ENCODE data around the gene ATG14. TPM values are rescaled to one million over a fixed set of nuclear protein-coding genes. Genes with fewer than 3 reads are reported as not detected.
"Not testable (repeated sequence)": the region's sequence is repeated elsewhere in the genome, so short reads cannot be mapped to it uniquely, and the experiment has no call there.

The ATG14 gene
- polyA plus RNA-seq, 3 donors, result 3.4 to 6.7 (median 4.8) TPM

DNA sequence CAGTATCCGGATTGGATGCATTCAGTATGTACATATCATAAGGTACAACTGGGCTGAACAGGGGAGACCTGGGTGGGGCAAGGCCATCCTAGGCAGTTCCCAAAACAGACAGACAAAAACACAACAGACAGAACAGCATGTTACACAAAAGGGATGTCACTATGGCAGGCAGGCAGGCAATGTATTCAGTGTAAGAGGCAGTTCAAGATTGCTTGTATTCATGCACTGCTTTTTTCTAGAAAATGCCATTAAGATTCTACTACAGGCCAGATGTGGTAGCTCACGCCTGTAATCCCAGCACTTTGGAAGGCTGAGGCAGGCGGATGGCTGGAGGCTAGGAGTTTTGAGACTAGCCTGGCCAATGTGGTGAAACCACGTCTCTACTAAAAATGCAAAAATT lies 25.3 kb upstream of the ATG14 start:
- WGBS, 3 donors, result 78 to 85% (median 84%) methylated on average over 4 of the region's 4 CpGs
- H3K27ac ChIP-seq (ENCODE audit: low read depth, low read length), result no peak overlapping the region

DNA sequence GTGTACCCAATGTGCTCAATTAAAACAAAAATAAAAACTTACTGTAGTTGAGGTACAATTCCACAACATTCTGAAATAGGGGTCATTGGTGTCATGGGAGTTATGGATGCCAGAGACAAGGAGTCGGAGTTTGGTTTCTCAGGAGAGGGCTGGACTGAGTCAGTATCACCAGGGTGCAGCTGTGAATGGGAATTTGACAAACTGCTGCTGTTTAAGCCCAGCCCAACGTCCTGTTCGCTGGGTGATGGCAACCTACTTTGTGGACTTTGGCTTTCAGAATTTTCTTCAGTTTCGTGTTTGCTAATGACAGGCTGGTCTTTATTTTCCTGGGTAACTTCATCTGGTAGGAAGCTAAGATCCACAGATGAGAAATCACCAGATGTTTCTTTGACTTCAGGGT lies 24.9 kb upstream of the ATG14 start:
- WGBS, 3 donors, result 46 to 65% (median 55%) methylated on average over 4 of the region's 4 CpGs
- no peak overlapping the region for H3K27ac ChIP-seq (ENCODE audit: low read depth, low read length)

DNA sequence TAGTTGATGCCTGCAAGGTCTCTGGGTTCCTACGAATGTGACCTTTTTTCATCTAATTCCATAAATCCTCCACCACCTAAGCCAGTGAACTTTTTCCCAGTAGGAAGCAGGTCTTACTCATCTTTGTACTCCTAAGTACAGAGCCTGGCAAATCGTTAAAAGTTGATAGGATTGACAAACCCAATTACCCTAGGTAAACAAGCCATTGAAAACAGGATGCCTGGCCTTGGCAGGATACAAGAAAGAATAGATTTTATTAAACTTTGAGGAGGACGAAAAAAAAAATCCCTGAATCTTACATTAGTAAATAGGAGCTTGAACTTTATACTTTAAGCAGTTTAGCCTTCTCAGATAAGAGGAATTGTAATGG lies 23.2 kb upstream of the ATG14 start:
- WGBS, 3 donors, result 18 to 48% (median 46%) methylated on average over 3 of the region's 3 CpGs
- H3K27ac ChIP-seq (ENCODE audit: low read depth, low read length), result no peak overlapping the region

DNA sequence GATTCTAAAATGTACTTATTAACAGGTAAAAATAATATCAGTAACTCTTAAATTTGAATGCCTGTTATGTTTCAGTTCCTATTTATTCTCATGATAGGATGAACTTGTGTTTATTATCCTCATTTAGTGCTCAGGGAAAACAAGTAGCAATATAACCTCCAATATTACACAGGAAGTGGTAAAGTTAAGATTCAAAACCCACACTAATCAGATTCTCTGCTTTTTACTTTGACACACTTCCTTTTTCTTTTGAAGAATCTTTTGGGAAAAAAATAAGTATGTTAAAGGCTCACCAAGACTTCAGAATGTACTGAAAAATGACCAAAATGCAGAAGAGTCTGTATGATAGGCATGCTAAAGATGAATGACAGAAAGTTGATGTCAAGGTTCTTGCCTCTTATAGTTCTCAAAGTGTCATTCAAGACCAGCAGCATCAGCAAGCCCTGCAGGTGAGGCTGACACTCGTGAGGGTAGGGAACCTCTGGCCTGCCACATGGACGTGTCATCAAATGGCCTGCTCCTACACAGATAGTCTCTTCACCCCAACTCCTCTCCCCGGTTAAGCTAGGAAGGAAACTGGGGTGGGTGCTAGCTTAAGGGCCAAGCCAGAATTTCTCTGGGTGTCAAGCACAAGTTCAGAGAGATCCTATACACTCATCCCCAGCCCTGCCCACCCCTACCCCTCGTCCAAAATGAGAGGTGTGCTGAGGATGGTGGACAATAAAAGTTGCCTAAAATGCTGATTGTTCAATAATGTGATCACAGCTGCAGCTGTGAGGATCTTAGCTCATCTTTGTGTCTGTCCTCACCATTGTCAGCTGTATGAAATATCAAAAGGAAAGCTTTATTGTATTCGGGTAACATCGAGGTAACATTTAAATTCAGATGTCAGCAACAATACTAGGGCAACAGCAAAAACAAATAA lies 22.5 kb upstream of the ATG14 start:
- 51 to 66% (median 53%) methylated on average over 6 of the region's 6 CpGs for WGBS, 3 donors
- H3K27ac ChIP-seq (ENCODE audit: low read depth, low read length), result no peak overlapping the region

DNA sequence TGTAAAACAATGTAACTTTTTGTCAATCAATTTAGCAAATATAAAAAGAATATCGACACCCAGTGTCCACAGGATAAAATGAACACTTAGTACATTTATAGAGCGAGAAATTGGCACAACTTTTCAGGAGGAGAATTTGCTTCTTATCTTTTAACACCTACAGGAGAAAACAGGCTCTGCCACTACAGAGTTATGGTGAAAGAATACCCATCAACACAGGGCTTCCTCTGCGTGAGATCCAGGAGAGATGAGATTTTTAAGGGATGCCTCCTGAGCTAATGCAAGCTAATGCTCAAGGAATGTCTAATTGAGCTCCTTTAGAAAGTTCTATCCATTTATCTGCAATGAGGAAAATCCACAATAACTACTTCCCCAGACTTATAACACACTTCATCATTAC lies 21.0 kb upstream of the ATG14 start:
- 83 to 84% (median 83%) methylated on average over 3 of the region's 3 CpGs for WGBS, 3 donors

DNA sequence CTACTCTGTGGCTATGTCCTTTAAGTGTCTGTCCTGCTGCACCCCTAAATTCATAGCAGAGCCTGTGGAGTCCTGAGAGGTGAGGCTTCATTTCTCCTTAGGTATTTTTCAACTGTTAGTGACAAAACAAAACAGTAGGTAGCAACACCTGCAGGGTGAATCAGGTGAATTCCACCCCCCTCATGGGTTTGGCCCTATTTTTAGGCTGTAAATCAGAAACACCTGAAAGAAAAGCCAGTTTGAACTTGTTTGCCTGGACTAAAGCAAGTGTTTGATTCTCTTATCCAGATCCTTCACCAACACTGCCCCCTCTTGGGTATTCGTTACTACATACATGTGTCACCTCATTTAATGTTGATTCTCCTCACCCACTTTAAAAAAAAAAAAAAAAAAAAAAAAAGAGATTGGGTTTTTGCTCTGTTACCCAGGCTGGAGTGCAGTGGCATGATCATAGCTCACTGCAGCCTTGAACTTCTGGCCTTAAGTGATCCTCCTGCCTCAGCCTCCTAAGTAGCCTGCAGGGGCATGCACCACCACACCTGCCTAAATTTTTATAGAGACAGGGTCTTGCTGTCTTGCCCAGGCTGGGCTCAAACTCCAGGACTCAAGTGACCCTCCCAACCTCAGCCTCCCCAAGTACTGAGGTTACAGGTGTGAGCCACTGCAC lies 18.5 kb upstream of the ATG14 start:
- 0 to 11% (median 7%) methylated on average over 1 of the region's 1 CpG for WGBS, 3 donors
- no peak overlapping the region for H3K27ac ChIP-seq (ENCODE audit: low read depth, low read length)

More for the DNA sequence above, 21.0 kb upstream of the ATG14 start:
- no peak overlapping the region for H3K27ac ChIP-seq (ENCODE audit: low read depth, low read length)

DNA sequence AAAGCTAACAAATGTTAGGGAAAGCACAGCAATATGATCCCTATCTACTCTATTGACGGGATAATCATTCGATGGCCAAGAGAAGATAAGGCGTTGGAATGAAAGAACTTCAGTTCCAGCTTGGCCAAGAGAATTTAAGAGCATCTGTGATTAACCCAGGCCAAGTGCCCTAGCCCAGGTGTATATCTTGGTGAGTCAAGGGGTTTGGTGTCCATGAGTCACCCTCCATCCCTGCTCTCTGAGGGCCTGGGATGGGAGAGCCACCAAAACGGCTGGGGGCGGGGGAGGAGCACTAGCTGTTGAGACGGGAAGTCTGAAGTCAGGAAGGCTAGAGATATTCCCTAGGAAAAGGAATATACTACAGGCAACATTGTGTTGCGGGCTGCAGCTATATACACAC lies 15.8 kb upstream of the ATG14 start:
- 52 to 88% (median 82%) methylated on average over 7 of the region's 7 CpGs for WGBS, 3 donors
- no peak overlapping the region for H3K27ac ChIP-seq (ENCODE audit: low read depth, low read length)

DNA sequence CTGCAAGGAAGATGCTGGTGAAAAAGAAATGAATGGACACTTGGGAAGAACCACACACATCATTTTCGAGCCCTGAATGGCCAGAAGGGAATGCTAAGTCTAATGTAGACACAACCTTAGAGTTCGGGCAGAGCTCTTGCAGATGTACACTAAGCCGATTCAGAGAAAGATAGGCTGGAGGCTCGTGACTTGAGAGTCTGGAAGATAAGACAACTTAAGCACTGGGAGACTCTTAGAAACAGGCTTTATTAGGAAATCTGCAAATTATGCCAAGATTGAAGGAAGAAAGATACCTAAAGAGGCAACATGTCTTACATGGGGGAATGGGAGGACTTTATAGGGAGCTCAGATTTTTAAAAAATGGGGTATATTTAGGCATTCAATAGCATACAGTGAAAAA lies 15.3 kb upstream of the ATG14 start:
- 74 to 80% (median 76%) methylated on average over 4 of the region's 4 CpGs for WGBS, 3 donors
- H3K27ac ChIP-seq (ENCODE audit: low read depth, low read length), result no peak overlapping the region

DNA sequence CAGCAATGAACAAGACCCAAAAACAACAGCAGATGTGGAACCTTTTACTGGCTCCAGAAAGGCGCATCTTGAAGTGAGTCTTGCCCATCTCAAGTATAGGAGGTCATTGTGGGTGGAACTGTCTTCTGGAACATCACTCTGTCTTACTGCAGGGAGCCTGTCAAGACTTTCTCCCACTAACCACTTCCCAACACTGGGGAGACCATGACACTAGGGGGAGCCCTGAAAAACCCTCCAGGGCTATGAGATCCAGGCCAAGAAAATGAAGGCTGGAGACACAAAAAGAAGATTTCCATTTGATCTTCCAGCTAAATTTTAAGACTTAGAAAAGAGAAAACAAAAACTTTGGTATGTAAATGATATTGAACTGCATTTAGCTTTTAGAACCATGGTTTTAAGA lies 13.5 kb upstream of the ATG14 start:
- WGBS, 3 donors, result 77 to 92% (median 91%) methylated on average over 1 of the region's 1 CpG
- no peak overlapping the region for H3K27ac ChIP-seq (ENCODE audit: low read depth, low read length)

DNA sequence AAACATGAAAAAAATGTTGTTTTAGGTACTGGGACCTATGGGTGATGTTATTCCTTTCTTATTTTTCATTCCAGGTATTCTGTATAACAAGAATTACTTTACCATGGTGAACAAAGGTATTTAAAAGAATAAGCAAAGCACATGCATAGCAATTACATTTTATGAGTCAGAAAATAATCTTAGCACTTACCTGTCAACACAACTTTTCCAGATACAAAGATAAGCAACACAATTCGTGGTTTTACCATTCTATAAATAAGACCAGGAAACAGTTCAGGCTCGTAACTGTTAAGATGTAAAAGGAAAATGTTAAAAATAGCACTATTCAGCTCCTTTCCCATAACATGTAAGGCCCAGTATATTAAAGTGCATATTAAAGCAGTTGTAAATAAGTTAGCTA lies 12.3 kb upstream of the ATG14 start:
- no peak overlapping the region for H3K27ac ChIP-seq (ENCODE audit: low read depth, low read length)
- 27 to 40% (median 28%) methylated on average over 2 of the region's 2 CpGs for WGBS, 3 donors

DNA sequence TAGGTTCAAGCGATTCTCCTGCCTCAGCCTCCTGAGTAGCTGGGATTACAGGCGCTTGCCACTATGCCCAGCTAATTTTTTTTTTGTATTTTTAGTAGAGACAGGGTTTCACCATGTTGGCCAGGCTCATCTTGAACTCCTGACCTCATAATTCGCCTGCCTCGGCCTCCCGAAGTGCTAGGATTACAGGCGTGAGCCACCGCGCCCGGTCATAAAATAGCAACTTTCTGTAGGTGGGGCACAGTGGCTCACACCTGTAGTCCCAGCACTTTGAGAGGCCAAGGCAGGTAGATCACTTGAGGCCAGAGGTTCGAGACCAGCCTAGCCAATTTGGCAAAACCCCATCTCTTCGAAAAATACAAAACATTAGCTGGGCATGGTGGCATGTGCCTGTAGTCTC lies 10.7 kb upstream of the ATG14 start:
- 85 to 94% (median 91%) methylated on average over 11 of the region's 11 CpGs for WGBS, 3 donors

DNA sequence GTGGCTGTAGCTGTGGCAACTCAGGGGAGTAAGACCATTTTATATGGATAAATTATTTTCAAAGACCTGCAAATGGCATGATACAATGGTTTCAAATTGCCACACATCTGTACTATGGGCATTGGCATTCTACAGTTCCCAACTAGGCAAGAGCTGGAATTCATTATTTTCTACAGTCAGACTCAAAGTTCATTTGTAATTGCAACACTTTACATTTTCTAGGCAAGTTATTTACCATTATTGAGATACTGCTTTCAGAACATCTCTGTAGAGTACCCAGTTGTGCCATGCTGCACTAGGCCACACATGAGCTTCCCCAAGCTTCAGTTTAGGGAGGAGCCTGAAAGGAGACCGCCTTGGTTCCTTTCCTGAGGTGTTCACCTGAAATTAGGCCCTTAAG lies 8.0 kb upstream of the ATG14 start:
- H3K27ac ChIP-seq (ENCODE audit: low read depth, low read length), result no peak overlapping the region
- WGBS, 3 donors, result 90 to 96% (median 92%) methylated on average over 1 of the region's 1 CpG

More for the DNA sequence above, 10.7 kb upstream of the ATG14 start:
- H3K27ac ChIP-seq (ENCODE audit: low read depth, low read length), result not testable (repeated sequence)

DNA sequence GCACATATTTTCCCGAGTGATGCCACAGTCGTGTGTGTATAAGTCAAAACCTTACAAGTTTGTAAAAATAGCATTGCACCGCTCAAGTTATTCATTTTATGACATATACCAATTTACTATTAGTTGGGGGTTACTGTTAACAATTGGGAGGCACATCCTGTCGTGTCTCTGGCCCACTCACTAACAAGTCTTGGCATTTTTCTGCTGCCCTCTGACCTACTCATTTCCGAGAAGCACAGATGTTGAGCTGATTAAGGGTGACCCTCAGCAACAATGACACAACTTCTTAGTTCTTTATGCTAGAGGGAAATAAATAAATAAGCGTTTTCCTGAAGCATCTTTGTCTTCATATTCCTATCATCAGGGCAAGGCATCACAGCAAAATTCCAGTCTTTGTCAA lies 6.8 kb upstream of the ATG14 start:
- 49 to 50% (median 50%) methylated on average over 6 of the region's 6 CpGs for WGBS, 3 donors
- no peak overlapping the region for H3K27ac ChIP-seq (ENCODE audit: low read depth, low read length)

DNA sequence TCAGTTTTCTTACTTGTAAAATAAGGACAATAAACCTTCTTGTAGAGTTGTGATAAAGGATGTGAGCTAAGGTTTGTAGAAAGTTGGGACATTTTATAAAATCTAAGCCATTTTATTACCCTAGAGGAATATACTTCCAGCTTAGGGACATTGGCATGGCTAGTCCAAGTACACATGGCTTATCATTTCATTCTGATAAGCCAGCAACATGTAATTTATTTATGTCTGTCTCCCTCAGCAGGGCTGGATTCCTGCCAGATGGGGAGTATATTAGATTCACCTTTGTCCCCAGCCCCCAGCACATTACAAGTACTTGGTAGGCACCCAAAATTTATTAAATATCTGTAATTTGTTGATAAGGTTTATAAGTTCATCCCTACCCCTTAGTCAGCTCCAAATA lies 6.3 kb upstream of the ATG14 start:
- no peak overlapping the region for H3K27ac ChIP-seq (ENCODE audit: low read depth, low read length)

DNA sequence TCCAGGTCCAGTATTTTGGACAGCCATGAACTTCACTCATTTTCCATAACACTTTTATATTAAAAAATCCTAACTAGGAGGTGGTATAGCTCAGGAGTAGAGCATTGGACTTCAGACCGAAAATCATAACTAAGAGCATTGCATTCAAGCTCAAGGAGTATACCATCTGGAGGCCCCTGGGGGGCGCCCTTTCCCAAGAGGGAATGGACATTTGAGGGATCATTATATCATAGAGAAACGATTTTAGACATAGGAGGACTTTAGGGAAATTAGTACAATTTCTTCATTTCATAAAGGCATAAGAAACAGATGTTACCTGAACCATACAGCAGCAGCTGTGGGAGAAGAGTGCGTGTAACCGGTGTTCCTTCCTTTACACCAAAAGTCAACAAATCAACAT lies 5.2 kb upstream of the ATG14 start:
- WGBS, 3 donors, result 41 to 48% (median 46%) methylated on average over 5 of the region's 5 CpGs
- no peak overlapping the region for H3K27ac ChIP-seq (ENCODE audit: low read depth, low read length)

DNA sequence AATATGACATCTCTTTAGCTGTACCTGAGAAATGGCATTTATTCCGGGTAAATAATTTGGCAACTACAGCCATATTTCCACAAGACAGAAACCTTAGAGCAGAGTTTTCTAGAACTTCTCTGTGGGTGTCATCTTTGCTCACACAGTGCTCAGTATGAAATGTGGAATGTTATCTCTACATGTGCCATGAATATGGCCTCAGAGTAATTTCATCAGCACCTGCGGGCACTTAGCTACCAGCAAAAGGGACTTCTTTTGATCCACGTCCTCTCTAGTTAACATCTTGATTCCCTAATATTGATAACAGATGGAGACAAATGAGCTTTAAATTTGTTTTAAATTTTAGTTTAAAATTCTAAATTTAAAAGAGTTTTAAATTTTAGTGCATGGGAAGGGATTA lies 2.9 kb upstream of the ATG14 start:
- H3K27ac ChIP-seq (ENCODE audit: low read depth, low read length), result no peak overlapping the region
- 73 to 87% (median 81%) methylated on average over 3 of the region's 3 CpGs for WGBS, 3 donors

DNA sequence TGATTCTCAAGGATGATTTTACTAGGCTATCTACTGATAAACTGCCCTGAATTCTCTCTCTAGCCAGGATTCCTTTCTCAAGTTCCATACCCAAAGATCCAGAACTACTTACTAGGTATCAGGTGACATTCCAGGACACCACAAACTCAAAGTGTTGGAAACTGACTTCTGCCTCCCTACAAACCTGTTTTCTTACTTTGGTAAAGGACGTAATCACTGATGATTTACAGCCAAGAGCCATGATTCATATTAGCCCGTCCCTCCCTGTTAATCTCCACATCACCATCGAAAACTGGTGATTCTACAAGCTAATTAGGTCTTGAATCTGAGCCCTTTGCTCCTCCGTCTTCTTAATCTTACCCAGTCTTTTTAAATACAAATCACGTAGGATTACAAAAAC lies 1.0 kb upstream of the ATG14 start:
- 60 to 73% (median 64%) methylated on average over 5 of the region's 5 CpGs for WGBS, 3 donors
- no peak overlapping the region for H3K27ac ChIP-seq (ENCODE audit: low read depth, low read length)

DNA sequence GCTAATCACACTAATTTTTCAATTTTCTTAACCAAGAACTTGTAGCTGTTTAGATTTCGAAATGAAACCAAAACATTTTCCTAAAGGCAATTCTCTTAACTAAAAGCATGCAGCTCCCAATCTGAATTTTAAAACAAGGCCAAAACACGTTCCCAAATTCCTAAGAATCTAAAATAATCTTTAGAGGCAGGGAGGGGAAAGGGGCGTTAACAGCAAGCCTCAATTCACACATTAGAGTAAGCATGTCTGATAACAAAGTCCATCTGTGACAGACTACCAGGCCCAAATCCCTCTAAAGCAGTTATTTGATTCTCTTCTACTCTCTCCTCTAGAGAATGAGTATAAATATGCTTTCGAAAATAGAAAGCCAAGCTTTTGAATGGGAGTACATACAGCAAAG lies 754 bp downstream of the ATG14 start:
- H3K27ac ChIP-seq (ENCODE audit: low read depth, low read length), result no peak overlapping the region
- 12 to 14% (median 14%) methylated on average over 4 of the region's 4 CpGs for WGBS, 3 donors

DNA sequence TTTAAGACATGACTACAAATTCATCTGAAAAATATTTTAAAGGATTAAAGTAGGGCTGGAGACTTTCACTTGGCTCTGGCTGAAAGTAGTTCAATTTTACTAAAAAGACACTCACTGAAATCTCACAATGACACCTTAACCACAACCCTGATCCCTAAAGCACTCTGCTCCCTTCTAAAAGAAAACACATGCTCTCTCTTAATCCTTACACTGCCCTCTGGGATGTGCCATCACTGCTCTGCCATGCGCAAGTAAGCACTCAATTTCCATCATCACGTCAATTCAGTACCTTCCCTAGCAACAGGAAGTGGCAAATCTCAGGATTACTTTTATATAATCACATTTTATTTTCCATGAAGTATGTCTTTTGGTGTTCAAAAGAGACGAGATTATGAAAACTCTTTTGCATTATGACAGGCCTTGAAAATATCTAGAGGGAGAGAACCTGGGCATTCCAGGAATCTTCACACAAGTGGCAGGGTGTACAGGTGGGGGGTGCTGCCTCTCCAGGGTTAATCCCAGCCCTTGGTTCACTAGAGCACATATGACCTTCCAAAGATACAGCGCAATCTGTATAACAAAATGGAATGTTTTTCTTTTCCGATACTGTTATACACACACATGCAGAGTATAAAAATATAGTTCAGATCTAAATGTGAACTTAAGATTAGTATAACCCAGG lies 7.3 kb downstream of the ATG14 start:
- no peak overlapping the region for H3K27ac ChIP-seq (ENCODE audit: low read depth, low read length)
- 57 to 78% (median 76%) methylated on average over 5 of the region's 5 CpGs for WGBS, 3 donors

Data from adipose tissue (tissue), 3 donors.